AG20443 (cell line): ENCODE measurements around the gene TUBG1.
"Not testable (repeated sequence)": the region's sequence is repeated elsewhere in the genome, so short reads cannot be mapped to it uniquely, and the experiment has no call there.

Source experiments
- DNase-seq: peaks from one replicate; pipeline ENCODE4 v3.0.0; 2012; ENCODE audit warnings: low spot score, mixed read lengths

The TUBG1 gene

GRCh38 chr17:42579794-42580551 is 29.5 kb upstream of the TUBG1 start:
- DNase-seq: no peak

DNA sequence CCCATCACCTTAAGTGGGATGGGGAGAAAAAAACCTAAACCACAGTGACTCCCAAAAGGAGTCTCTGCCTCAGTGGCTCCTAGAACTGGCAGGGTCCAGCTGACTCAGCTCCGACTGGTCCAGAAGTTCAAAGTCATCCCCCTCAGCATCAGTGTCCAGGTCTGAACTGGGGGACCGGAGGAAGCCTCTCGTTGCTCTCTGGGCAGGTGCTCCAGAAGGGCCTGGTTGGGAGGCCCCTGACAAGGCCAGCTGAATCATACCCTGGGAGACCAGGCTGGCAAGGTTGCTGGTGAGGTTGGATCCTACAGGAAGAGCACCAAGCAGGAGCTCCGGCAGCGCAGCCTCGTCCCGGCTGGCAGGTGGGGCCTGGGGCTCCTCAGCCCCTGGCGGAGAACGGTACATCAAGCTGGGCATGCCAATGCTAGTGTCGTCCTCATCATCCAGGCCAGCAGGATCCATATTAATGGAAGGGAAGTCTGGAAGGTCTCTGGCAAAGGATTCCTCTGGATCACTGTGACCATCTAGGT is 27.7 kb upstream of the TUBG1 start:
- DNase-seq: no peak

DNA sequence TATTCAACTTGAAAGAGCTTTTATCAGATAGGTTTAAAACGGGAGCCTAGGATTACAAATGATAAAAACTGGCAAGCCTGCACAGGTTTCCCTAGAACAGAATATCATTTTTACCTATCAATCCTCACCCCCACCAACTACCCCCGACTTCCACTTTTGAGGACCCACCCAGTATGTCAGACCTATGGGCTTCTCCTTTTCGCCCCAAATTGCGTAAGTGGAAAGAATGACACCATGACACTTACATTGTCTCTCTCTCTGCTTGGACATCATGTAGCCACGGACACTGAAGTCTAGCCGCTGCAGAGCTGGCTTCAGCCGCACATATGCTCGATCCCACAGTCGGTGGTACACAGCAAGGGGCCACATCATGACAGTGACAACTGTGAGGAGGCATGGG is 24.6 kb upstream of the TUBG1 start:
- DNase-seq: no peak

- no peak for DNase-seq
These were observed 24.1 kb upstream of the TUBG1 start for GRCh38 chr17:42585353-42585752.

- DNase-seq: no peak
These were observed 22.8 kb upstream of the TUBG1 start for GRCh38 chr17:42586514-42587230.

GRCh38 chr17:42590886-42591285 is 18.6 kb upstream of the TUBG1 start:
- DNase-seq: no peak

- no peak for DNase-seq
These were observed 18.1 kb upstream of the TUBG1 start for GRCh38 chr17:42591411-42591810.

GRCh38 chr17:42596386-42596785 is 13.1 kb upstream of the TUBG1 start:
- no peak for DNase-seq

- DNase-seq: no peak
These were observed 10.6 kb upstream of the TUBG1 start for GRCh38 chr17:42598905-42599304.

DNA sequence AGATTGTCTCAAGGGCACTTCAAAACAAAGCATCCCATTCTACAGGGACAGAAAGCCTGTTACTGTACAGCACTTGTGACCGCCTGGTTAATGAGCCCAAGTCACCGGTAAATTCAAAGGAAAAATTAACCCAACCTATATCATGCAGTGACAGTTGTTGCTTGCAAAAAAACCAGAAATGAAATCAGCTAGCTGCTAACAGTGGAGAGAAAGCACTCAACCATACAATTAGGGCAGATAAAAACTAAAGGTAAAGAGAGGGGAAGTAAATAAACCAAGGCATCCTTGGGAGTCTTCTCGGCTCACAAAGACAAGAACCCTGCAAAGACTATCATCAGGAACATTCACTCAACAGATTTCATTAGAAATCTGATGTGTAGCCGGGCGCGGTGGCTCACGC is 6.2 kb upstream of the TUBG1 start:
- no peak for DNase-seq

GRCh38 chr17:42607769-42608168 is 1.7 kb upstream of the TUBG1 start:
- DNase-seq: no peak

DNA sequence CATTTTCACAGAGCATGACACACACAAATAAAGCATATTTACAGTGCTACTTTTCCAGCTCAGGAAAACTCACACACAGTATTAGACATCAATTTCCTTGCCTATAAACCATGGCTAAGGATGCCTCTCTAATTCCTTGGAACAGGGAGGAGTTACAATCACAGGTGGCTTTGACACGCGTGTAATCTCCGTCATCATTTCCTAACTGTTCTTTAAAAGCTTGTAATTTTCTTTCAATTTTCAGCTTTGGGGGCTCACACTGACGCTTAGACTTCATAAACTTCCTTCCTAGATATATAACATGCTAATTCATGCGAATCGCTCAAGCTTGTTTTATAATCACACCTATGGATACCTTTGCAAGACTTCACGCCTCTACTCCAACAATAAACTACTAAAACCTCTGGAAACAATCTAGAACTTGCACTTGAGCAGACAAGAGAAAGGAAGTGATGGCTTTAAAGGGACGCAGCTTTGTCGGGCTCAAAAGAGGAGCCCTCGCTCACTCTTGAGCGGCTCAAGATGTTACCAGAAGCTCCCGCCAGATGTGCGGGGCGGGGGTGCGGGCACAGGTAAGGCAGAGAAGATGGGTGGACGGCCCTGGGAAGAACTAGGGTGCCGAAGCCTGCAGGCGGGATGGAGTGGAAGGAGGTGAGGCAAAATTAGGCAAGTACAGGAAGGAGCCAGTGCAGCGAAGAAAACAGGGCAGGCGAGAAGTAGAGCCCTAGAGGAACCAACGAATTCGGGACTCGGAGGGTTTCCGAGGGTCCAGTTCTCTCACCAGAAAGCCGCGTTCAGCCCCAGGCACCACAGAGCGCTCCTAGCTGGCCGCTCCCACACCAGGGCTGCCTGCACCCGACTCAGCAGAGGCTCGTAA is 940 bp upstream of the TUBG1 start:
- no peak for DNase-seq

DNA sequence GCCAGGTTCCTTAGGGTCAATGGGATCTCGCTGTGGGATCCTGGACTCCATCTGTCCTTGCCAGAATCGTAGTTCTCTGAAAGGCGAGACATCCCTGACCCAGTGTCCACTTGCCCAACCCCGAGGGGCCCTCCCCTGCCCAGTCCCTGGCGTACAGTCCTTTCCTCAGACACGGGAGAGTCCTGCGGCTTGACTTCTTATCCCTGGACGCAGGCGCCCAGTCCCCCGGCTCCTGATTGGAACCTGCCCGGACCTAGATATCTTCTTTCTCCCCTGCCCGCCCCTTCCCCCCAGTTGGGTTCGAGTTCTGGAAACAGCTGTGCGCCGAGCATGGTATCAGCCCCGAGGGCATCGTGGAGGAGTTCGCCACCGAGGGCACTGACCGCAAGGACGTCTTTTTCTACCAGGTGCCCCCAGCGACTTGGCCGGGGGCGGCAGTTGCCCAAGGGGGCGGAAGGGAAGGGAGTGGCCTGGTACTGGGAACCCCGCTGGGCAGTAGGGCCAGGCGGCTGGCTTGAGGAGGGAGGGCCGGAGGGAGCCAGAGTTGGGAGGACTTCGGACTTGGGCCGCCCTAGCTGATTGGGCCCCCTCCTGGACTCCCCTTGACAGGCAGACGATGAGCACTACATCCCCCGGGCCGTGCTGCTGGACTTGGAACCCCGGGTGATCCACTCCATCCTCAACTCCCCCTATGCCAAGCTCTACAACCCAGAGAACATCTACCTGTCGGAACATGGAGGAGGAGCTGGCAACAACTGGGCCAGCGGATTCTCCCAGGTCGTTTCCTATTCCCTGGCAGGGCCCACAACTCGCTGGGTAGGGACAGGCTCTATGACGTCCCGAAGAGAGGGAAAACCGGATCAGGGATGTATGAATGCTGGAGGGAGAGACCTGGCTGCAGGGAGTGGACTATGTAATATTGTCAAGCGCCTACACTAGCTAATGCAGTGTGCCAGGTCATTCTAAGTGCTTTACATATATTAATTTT is 625 bp downstream of the TUBG1 start:
- DNase-seq: not testable (repeated sequence)

DNA sequence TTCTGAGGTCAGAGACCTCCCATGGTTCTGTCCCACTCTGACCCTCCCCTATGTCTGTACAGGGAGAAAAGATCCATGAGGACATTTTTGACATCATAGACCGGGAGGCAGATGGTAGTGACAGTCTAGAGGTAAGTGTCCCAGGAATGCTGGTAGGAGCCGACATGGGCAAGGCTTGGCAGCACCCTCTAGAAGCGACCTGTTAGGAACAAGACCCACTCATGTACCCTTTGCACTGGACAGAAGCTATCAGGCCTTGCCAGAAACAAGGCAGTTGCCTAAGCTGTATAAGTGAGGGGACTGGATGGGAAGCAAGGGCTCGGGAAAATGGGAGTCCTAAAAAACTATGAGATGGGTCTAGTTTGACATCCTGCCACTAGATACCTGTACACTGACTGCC is 2.5 kb downstream of the TUBG1 start:
- DNase-seq: no peak

DNA sequence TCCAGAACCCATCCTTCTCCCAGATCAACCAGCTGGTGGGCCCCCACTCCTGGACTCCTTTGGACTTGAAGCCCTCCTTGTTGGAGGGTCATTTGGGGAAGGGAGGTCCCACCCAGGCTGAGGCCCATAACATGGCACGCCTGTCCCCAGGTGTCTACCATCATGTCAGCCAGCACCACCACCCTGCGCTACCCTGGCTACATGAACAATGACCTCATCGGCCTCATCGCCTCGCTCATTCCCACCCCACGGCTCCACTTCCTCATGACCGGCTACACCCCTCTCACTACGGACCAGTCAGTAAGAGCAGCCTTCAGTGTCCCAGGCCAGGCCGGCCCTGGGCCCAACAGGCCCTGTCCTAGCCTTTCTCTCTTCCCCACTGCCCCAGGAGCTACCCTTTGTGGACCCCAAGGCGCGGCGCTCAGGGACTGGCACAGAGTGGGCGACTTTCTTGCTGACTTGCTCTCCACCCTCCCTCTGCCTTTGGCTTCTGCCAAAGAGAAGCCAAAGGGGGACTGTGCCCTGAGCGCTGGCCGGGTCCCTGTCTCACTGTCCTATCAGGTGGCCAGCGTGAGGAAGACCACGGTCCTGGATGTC is 4.3 kb downstream of the TUBG1 start:
- DNase-seq: no peak

DNA sequence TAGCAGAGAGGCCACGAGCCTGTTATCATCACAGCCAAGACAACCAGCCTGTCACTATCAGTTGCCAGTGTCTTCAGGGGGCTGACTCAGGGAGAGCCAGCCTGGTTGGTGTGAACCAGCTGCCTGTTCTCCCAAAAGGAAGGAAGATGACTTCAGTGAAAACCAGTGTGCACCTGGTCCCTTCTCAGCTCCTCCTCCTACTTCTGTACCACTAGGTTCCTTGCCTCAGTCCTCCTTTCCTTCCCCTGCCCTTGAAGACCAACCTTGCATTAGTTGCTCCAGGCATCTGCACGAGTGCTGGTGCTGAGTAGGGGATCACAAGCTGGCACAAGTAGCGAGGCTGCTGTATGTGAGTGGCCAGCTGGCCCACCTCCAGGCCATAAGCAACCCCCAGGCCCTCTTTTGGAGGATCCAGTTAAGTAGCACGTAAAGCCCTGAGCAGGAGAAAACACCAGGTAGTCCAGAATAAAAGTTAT is 8.5 kb downstream of the TUBG1 start:
- DNase-seq: no peak

DNA sequence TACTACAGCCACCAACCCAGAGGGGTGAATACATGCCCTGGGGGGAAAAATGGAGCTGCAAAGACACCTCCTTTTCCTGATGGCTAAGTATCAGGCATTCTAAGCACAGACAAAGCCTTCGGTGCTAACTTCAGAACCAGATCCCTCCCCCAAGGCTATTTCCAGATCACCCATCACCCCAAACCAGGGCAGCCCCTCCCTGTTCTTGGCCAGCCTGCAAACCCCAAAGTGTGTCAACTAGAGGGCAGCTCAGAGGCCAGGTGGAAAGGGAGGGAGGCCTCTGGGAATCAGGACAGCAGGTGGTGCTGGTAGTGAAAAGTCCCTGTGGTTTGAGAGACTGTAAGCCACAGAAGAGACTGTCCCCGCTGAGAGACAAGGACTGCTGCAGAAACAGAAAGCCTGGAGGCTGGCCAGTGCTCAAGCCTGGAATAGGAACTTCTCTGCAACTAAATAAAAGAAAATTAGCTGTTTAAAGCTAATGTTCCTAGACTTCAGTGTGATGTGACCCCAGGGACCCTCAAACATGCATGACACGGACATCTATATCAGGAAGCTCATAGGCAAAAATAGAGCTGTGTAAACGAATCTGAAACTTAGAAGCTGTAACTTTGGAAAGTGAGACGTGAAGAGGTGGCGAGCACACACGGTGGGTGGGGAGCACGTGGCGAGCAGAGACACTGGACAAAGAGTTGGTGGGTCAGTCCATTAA is 9.1 kb downstream of the TUBG1 start:
- no peak for DNase-seq

DNA sequence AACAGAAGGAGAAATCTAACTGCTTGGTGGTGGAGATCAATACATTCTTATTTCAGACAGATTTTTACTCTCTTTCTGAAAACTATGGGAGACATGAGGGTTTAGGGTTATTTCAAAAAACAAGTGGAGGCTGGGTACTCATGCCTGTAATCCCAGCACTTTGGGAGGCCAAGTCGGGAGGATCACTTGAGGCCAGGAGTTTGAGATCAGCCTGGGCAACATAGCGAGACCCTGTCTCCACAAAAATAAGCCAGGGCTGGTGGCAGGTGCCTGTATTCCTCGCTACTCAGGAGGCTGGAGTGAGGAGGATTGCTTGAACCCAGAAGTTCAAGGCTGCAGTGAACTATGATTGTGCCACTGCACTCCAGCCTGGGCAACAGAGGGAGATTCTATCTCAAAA is 12.5 kb downstream of the TUBG1 start:
- DNase-seq: not testable (repeated sequence)

GRCh38 chr17:42623271-42623670 is 13.8 kb downstream of the TUBG1 start:
- no peak for DNase-seq
